Stimulated activated CD4-positive, alpha-beta T cell treated with anti-CD3 and anti-CD28 coated beads, TNF-alpha, amount 100 ng/mL, for 1 hour (primary cell): ENCODE measurements around the gene AAK1.
"Not testable (repeated sequence)": the region's sequence is repeated elsewhere in the genome, so short reads cannot be mapped to it uniquely, and the experiment has no call there.

Experiments
- DNase-seq, 3 donors: peaks; one replicate each; pipeline ENCODE4 v3.0.0-alpha.2; 2020; ENCODE audit warnings: low read depth in 3 of 3, low spot score in 1 of 3

Gene AAK1

DNA sequence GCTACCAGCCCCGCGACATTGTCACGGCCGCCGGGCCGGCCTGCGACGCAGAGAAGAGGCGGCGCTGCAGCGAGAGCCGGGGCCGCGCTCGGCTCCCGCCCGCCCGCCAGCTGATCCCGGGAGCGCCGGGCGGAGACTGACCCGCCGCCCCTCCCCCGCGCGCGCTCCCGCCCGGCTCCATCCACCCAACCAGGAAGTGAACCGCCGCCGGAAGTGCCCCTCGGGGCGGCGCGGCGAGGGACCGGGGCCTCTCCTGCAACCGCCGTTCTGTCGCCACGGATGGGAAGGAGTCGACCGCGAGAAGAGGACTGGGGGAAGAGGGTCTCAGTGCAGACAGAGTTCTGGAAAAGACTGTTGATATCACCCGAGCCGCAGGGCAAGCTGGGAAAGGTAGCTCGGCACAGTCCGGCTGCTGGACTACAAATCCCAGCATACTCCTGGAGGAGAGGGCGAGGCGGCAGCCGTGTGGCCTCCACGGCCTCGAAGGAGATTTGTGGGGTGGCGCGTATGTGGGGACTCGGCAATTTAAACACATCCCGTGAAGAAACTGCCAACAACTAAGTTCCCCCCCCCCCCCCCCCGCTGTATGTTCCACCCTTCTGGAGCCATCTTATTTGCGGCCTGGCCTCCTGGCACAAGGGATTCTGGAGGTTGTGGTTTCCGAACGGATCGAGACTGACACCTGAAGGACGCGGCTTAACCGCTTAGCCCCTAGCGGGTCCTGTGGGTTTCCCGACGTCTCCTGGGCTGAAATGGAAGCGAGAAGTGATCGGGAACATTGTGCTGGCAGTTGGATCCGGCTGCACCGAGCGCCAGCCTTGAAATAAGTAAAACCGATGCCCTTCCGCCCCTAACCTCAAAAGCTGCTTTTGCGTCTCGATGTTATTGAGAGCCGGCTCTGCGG is at the start of gene AAK1:
AAK1 (minus strand) TSS at position 138 of the 904 bp plus-strand sequence. CDS start 699 bp downstream, outside the sequence.
- peak; percentile 52 to 71 (median 58) for DNase-seq

DNA sequence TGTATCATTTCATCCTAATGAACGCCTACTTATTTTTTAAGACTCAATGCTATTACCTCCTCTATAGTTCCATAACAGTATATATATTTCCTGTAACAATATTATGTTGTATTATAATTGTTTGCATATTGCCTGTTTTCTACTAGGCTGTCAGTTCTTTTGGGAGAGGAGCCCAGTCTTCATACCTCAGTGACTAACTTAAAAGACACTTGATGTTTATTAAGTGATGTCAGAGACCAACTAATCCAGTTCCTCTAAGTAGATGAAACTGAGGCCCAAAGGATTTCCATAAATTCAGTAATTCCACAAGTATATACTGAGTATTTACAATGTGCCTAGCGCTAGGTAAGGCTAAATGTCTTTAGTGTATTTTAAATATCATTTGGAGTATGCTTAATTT is 48.9 kb upstream of the AAK1 start:
- no peak for DNase-seq

DNA sequence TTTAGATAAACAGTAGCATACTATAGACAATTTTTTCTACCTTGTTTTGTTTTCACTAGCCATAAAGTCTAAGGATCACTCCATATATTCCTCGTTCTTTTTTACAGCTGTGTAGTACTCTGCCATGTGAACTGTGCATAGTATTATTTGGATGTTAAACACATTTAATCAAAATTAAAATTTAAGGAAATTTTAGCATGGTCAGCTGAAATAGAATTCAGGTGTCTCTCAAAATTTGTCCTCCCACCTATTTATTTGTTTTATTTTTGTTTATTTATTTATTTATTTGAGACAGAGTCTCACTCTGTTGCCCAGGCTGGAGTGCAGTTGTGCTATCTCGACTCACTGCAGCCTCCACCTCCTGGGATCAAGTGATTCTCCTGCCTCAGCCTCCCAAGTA is 46.4 kb upstream of the AAK1 start:
- no peak for DNase-seq

DNA sequence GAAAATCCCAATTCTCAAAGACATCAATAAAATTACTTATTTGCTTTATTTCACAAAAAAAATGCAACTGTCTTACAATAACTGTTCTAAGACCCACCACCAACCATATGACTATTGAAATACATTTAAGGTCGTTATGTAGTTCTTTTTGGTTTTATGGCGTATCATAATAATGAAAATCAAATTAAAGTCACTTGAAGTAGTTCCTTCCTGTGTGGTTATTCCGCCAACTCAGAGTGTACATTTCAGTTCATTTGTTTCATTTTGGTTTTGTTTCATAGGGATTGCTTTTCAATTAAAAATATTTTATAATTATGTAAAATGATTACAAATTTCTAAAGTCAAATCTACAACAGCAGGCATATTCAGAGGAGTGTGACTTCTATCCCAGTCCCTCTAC is 45.9 kb upstream of the AAK1 start:
- DNase-seq, result no peak

DNA sequence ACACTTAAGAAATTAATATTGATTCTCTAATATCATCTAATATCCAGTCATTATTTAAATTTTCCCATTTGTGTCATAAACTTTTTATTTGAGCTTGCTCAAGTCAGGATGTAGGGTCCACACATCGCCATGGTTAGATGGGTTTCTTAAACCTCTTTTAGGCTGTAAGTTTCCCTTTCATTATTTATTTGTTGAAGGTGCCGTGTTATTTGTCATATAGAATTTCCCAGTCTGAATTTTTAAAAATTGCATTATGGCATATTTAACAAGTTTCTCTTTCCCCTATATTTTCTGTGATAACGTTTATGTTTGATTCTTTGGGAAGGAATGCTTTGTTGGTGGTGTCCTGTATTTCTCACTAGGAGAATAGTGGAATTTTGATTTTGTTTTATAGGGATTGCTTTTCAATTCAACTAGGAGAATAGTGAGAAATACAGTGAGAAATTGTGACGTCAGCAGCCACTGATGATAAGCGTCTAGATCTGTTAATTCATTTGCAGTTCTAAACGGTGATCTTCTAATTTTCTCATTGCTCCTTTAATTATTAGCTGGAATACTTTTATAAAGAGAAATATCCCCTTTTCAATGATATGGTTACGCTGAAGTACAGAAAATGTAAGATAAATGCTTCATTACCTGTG is 44.6 kb upstream of the AAK1 start:
- DNase-seq, result no peak

DNA sequence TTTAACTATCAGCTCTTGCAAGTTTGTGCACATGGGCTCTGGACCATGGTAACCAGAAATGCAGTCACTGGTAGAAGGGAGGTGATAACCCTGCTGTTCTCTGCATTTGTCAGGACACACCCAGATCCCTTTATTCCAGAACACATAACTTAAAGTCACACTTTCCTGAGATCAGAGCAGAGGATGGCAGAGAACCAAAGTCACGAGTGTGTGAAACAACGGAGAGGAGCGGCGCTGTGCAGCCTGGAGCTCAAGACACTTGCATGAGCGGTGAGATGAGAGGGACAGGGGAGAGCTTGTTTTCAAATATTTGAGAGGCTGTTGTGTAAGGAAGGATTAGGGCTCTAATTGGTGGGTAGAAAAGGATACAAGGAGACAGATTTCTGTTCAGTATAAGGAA is 43.3 kb upstream of the AAK1 start:
- DNase-seq, result no peak

DNA sequence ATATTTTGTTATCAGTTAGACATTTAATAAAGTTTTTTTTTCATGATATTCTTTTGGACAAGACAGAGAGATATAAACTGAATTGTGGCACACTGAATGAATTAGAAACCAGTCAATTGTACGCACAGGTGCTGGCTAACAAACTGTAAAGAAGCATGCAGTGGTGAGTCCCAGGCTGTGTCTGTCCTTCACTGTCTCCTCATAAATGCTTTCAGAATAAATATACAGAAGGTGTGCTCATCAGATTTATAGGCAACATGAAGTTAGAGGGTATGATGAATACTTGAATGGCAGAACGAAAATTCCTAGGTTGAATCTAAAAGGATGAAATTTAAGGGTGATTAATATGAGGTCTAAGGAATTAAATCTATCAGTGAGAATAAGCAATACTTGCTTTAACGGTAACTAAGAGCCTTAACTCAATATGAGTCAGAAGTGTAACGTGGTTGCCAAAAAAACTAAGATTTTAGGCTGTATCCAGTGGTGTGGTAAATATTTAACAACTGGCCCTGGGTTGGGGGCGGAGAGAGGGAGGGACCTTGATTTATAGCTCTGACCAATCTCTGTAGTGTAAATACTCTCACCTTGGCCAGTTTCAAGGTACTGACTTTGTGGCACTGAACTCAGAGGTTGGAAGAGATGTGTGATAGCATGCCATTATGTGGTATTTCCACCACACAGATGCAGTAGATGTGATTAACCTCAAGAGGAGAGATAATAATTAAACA is 41.9 kb upstream of the AAK1 start:
- no peak for DNase-seq

DNA sequence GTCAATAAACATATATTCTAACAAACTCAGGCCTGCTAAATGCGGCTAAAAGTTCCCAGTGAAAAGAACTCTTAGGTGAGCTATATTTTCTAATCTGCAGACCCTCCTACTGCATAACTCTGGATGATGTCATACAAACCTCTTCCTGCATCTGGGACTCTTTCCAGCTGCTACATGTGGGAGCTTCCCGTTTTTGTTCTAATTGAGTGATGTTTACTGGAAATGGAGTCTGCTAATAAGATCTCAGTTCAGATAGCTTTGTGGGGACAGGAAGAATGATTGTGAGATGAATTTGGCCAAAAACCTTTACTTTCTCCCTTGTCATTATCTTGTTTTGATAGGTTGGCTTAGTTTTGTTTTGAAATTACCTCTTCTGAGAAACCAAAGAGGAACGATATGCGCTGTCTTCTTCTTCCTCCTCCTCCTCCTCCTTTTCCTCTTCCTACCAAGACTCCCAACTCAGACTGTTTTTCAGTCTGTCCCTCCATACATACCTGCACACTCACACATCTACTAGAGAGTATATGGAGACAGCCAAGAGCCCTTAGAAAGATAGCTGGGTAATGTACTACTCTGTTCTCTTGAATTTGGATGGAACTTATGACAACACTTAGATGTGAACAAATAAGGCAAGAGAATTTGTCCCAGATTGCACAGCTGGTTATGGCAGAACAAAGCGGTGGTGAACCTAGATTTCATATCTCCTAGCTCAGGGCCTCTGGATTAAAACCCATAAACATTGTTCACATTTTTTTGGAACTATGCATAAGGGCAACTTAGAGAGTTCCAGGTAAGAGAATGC is 39.8 kb upstream of the AAK1 start:
- DNase-seq, result no peak

DNA sequence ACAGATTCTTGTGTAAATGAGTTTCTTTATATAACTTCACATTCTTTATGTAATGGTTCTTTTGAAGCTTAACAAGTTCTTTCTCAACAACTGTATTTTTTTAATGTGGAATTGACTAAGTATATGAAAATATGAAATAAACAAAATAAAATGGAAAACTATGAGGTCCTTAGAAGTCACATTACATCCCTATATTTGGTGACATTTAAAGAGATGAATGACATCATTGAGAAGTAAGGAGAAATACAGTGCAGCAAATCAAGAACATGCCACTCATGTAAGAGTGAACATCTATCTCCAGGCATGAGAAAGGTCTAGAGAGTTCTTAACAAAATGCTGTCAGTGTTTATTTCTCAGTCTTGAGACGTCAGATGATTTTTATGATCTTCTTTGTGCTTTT is 39.0 kb upstream of the AAK1 start:
- no peak for DNase-seq

DNA sequence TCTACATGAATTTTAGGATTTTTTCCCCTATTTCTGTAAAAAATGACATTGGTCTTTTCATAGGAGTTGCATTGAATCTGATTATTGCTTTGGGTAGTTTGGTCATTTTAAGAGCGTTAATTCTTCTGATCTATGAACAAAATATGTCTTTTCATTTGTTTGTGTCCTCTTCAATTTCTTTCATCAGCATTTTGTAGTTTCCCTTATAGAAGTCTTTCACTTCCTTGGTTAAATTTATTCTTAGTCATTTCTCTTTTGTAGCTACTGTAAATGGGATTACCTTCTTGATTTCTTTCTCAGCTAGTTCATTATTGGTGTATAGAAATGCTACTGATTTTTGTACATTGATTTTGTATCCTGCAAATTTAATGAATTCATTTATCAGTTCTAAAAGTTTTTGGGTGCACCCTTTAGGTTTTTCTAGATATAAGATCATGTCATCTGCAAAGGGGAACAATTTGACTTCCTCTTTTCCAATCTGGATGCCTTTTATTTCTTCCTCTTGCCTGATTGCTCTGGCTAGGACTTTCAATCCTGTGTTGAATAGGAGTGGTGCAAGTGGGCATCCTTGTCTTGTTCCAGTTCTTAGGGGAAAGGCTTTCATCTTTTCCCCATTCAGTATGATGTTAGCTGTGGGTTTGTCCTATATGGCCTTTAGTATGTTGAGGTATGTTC is 36.6 kb upstream of the AAK1 start:
- no peak for DNase-seq

DNA sequence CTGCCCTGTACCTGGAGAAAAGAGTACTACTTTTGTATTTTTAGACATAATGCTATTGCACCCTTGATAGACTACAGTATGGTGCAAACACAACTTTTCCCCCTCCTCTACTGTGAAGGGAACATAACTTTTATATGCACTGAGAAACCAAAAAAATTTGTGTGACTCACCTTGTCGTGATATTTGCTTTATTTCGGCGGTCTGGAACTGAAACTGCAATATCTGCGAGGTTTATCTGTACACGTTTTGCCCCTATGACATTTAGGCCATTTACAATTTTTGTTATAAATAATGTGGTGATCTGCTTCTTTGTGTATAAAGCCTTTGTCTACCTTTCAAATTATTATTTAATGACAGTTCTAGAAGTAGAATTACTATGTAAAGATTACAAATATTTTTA is 34.4 kb upstream of the AAK1 start:
- no peak for DNase-seq

DNA sequence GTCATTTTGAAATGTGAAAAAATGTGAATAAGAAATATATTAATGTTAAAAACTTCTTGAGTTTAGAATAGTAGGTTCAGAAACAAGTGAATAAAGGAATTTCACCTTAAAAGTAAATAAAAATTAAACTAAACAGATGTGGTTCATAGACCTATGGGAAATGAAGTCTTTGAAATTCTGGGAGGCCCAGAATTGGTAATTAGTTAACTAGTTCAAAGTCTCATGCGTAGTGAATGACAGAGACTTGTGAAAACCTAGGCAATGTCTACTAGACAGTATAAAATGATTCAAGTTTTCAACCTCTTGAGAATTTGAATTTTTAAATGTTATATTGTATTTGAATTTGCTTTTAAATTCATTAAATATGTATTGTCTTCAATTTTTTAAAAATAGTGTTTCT is 32.6 kb upstream of the AAK1 start:
- no peak for DNase-seq

DNA sequence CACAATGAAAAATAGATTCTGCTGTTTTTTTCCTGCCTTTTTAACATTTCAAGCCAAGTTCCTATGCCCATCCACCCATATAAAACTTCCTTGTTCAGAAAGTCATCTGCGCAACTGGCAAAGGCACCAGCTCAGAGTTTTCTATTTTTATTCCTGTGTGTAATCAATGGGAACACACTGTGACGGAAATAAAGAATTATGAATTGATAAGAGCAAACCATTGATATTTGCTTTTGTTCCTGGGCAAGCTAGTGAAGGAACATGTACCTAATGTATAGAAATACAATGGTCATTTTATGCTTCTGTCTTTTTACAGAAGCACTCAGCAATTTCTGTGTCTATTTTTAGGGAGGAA is 30.8 kb upstream of the AAK1 start:
- DNase-seq, result no peak

DNA sequence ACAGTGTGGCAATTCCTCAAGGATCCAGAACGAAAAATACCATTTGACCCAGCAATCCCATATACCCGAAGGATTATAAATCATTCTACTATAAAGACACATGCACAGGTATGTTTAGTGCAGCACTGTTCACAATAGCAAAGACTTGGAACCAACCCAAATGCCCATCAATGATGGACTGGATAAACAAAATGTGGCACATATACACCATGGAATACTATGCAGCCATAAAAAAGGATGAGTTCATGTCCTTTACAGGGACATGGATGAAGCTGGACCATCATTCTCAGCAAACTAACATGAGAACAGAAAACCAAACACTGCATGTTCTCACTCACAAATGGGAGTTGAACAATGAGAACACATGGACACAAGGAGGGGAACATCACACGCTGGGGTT is 29.6 kb upstream of the AAK1 start:
- DNase-seq, result not testable (repeated sequence)

DNA sequence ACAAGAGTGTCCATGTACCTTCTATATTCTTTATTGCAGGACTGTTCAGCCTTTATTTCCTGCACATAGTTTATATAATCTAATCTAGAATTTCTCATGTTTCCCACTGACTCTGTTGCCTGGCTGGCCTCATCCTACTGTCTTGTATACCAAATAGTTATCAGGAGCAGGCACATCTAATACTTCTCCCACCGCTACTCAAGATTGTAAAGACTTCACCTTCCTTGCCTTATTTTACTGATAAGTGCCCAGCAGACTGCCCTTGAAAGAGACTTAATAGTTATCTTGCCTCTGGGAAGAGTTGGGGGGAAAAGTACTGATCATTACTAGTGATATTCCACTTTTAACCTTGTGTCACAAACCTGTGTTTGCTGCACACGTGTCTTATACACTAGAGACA is 26.1 kb upstream of the AAK1 start:
- DNase-seq, result no peak

DNA sequence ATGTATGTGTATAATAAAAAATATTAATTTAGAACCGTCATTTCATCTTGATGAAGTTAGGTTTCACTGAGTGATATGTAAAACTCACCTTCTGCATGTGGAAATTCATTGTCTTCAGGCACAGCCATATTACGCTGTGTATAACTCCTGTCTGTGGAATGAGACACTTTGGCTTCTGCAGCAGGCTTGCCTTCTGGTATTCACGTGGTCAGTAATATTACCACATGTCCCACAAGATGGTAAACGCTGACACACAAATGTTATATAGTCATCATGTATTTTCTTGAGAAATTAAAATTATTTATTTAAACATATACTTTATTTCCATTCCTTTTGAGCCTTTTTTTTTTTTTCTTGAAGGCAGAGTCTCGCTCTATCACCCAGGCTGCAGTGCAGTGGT is 25.1 kb upstream of the AAK1 start:
- DNase-seq, result no peak

DNA sequence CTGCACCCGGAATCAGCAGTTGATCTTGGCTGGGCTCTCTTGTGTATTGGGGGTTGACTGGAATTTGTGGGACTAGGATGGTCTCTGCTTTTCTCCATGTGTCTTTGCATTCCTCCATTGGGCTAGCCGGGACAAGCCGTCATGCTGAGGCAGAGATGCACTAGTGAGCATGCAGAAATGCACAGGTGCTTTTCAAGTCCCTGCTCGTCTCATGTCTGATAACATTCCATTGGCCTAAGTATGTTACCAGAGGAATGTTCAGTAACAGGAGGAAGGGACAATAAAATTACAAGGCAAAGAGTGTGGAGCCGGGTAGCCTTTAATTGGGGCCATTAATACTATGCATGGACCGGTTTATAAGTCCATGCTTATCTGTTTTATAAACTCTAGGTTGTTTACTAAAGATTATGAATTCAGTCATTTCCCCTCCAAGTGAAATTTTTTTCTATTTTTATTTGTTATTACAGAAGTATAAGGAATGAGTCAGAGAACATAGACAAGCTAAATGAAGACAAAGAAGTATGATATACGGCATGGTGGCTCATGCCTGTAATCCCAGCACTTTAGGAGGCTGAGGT is 24.4 kb upstream of the AAK1 start:
- DNase-seq, result no peak

DNA sequence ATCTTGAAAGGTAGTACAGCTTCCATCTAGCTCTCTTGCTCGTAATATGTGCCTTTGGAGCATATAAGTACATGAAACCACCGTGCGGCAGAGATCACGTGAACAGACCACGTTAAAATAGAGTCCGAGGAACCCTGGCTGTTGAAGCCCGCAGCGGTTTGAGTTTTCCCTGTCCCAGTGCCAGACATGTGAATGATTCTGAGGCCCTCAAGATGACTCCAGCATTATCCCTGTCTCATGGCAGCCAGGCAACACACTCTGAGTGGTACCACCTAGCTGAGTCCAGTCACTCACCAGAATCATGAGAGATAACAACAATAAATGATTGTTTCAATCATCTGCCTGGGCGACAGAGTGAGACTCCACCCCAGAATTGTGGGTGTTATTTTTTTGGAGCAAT is 21.6 kb upstream of the AAK1 start:
- no peak for DNase-seq

DNA sequence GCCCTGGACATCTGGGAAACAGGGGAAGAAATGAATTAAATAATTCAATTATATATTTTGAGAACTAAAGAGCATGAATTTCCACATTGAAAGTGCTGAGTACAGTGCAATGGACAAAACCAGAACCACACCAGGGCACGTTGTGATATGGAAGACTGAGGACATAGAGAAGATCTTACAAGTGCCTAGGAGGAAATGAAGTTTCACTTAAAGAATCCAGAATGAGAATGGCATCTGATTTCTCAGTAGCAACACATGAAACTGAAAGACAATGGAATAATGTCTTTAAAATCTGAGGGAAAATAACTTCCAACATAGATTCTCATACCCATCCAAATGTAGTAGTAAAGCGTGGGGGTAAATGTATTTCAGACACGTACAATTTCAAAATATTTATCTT is 20.3 kb upstream of the AAK1 start:
- no peak for DNase-seq

DNA sequence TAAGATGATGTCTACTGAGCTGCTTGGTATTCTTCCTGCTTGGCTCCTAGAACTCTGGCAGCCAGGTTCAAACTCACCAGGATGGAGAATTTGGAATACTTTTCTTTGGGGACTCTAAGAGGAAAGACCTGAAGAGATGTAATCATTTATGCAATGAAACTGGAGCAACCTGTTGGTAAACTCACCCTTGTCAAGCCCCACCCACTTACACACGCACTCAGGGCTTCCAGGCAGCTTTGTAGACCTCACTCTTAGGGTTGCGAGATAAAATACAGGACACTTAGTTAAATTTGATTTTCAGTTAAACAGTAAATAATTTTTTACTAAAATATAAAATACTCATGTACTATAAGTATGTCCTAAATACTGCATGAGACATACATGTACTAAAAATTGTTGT is 19.0 kb upstream of the AAK1 start:
- not testable (repeated sequence) for DNase-seq
